Activated CD4-positive, alpha-beta T cell treated with anti-CD3 and anti-CD28 coated beads, Interleukin-2, amount 50 U/mL, for 16 hours (primary cell): Measurements from ENCODE around the gene RBP3.
A peak's percentile ranks its signal among the peaks of the same experiment; 100 is the strongest.
"Not testable (repeated sequence)": the region's sequence is repeated elsewhere in the genome, so short reads cannot be mapped to it uniquely, and the experiment has no call there.

Experiments used
- DNase-seq: peaks from one replicate; pipeline ENCODE4 v3.0.0-alpha.2; 2020

Gene RBP3

DNA sequence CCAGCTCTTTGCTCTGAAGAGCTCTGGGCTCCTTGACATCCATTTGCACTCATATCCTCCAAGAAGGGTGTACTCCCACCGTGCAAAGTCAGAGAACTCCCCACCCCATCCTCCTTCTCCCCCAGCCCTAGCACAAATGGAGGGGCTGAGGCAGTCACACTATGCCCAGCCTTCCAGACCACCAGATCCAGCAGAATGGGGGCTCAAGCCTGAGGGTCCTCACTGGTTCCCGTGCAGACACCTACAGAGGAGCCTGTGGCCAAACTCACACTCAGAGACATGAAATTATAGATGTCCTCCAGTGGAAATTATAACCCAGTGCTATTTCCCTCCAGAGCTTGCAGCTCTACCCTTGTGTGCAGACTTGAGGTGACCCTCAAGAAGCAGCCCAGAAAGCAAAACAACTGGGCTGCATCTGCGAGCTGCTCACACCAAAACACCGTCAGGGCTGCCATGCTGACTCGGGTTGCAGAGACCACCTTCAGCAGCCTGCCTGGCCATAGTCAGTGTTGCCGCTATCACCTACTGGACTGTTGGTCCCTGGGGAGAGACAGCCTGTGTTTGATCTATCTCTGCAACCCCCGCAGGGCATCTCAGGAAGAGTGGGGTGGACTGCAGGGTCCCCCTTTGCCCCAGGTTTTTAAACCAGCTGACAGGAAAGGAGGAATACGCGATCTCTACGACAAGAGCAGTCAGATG, 28.5 kb downstream of the RBP3 start:
- DNase-seq, result no peak

DNA sequence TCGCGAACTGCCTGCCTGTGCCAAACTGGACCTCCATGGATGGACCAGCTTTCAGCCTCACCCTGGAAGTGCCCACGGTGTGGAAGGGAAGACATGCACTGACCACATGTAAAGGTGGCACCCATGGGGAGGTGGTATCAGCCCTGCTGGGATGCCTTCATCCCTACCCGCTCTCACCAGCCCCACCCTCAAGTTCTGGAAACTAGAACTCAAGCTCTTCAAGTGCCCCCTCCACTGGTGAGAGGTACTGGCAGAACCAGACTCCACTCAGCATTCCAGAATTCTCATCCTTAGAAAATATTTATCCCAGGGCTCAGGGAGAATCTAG, 30.0 kb downstream of the RBP3 start:
- no peak for DNase-seq

DNA sequence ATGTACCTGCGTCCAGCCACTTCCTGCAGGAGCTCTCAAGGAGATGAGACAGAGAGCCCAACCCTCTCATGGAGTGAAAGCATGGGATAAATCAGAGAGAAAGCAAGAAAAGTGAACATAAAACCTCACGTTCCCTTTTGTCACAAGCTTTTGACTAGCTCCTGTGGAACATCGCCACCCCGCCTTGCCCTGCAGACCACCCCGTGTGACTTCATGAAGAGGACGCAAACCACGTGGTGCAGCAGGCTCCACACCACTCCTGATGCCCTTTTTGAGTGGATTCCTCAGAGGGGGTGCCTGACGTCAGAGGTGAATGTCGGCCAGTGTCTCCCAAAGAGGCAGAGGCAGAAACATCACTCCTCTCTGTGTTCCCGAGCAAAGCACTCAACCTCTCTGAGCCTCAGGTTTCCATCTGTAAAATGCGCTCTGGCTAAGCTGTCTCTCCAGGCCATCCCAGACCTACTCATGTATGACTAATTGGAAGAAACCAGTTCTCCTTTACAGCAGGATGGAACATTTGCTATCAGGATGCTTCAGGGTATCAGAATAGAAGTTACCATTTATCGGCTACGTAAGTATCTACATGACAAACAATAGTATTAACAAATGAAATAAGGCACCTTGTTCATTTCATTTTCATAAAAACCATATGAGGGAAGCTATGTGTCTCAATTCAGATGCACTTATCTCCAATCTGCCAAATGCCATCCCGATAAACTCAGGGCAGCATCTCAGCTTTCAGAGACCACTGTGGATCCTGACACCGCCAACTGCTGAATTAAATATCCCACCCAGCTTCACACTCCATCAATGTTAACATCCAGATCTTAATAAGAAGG, 30.7 kb downstream of the RBP3 start:
- DNase-seq, result no peak

DNA sequence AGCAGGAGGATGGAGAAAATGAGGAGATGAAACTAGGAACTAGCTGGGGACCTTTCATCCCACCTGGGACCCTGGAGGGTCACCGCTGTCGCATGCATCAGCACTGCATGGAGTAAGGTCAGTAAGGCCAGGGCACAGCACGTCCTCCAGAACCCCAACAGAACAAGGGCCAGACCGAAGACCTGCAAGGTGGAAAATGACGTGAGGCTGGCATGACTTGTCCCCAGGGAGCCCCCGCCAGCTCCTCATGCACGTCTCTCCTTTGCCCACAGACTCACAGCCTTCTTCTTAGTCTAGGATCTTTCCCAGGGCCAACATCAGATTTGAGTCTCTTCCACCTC, 31.3 kb downstream of the RBP3 start:
- DNase-seq, result no peak

DNA sequence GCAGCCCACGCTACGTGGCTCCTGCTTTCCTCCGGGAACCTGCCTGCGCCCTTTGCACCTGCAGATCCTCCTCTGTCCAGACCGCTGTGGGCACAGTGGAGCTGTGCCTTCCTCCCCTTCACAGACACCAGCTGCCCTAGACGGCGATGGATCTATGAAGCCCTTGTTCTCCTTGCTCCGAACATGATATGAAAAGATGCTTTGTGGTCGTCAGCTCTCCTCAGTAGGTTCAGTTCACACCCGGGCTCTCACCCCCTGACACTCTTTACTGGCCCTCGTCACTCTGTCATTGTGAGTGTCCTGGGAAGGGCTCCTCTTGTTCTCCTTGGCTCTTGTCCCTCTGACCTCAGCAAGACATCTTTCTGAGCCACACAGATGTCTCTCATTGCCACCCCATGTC, 31.7 kb downstream of the RBP3 start:
- DNase-seq, result no peak

DNA sequence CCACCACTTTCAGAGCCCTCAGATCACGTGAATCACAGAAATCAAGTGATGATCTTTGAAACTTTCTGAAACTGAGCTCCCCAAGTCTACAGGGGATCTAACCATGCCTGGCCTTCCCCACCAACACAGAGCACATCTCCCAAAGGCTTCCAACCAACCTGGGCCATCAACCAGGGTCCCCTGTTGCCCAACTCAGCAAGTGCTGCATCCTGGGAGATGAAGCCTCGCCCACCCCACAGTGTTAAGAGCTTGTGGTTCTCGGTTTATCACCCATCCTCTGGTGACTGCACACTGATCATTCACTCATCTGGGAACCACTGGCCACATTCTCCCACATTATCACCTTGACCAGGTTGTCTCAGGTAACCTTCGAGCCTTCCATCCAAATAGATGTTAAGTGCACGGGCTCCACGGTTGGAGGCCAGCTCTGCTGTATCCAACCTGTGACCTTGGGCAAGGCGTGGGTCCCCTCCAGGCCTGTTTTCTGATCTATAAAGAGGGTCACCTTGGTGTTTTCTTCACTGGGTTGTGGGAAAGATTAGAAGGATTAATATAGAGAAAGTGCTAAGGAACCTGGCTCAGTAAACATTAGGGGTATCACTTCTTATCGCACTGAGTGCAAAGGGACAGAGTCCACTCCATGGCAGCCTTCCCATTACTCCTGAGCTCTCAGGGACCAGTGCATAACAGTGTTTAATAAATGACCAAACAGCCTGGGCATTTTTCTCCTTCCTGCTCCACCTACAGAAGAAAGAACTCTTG, 32.4 kb downstream of the RBP3 start:
- no peak for DNase-seq

DNA sequence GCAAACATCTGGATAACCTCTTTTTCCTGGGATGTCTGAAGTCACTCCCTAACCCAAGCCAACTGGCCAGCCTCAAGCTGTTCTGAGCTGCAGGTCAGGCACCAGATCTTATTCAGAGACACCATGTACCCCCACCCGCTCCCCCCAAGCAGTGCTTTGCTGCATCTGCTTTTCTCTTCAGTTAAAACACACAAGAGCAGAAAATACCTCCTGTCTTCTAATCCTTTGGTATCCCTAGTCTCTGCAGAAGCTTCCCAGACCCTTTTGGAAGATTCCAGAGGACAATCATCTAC, 32.9 kb downstream of the RBP3 start:
- DNase-seq, result no peak

DNA sequence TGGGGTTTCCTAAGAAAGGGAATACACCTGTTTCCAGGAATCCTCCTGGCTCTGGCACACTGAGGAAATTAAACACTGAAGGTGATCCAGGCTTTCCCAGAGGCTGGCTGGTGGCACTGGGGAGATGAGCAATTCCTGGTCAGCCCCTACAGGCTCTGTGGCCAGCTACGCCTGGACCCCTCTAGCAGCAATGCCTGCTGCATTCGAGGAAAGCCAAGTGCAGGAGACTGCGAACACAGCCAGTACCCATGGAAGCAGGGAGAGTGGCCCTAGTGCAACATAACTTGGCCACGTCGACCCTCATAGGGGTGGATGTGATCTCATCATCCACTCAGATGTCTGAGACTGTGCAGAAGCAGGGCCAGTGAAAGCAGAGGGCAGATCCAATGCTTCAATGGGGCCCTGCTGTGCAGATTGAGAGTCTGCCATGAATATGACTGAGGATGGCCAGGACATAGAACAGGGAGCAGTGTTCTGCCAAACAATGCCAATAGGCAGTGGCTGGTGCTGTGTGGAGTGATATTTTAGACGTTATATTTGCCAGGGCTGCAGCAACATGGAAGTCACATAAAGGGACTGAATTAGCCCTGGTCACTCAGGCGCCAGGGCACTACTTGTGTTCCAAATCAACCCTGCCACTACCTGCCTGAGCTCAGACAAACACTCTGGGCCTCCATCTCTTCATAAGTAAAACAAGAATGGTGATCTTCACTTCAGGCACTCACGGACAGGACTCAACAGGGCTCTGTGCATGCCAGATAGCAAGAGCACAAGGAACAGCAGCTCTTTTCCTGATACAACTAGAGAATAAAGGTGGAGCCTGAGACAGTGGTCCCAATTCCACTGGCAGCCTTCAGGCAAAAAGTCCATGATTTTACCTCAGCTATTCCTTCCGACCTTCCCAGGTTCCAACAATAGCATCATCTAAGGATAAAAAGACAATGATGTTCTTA, 33.5 kb downstream of the RBP3 start:
- no peak for DNase-seq

DNA sequence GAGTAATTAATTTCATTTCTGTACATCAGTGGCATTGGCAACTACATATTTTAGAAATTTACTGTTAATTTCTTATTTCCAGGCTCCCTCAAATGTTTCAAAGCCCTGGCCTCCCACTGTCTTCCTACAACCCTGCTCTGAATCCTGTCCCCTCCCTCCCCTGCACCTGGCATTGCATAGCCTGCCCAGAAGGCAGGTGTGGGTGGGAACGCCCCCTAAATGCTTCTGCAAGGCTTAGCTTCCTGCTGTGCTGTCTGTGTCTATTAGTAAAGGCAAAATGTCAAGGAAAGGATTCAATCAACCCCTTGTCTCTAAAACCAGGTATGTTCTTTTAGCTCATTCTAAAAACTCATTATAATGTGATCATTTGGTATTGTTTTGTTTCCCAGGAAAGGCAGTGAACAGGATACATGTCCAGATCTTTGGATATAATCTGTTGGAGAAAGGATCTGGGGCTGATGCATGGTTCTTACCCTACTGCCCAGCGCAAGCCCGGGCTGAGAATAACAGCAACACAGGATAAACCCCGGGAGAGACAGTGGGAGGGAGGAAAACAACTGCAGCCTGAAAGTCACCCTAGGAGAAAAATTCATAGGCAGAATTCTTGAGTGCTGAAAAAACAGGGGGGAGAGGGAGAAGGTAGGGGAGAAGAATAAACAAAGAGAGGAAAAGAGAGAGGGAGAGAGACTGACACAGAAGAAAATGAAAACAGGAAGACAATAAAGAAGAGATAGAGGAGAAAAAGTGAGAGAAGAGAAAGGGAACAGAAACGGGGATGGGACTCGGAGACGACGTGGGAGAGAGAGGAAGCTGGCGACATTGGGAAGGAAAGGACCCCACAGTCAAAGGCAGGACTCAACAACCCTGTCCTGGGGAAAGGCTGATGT, 35.3 kb downstream of the RBP3 start:
- DNase-seq, result no peak

DNA sequence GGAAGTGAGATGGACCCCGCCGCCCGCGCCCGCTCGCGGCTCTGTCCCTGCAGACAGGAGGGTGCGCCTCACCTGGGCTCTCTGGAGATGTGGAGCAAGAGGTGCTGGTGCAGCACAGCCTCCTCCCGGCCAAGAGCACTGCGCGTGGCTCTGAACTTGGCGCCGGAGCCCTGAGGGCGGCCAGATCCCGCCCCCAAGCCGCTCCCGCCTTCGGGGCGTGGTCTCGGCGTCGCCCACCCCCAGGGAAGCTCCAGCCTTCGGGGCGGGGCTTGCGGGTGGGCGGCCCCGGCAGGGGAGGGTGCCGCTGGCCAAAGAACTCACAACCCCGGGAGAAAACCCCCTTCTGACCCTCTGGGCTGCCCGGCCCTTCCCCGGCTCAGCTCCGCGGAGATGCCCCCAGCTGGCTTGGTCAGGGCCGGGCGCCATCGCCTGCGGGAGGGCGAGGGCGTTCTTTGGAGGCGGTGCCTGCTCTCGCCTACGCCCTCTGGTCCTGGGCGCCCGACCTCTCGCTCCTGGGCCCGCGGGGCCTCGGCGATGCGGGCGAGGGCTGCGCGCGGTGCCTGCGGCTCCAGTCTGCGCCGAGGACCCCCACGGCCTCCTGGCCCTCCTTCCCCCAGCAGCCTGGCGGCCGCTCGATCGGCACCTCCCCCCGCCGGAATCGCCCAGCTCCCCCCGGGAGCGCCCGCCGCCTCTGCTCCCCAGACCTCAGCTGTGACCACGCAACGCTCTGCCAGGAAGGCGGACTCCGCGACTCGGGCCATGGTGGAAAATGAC, 36.2 kb downstream of the RBP3 start, which contains the start of gene ZNF488:
Gene ZNF488 (minus strand): TSS at position 146 of the 774 bp plus-strand sequence. CDS start 15,464 bp downstream, outside the sequence.
- DNase-seq, result peak; percentile 68

DNA sequence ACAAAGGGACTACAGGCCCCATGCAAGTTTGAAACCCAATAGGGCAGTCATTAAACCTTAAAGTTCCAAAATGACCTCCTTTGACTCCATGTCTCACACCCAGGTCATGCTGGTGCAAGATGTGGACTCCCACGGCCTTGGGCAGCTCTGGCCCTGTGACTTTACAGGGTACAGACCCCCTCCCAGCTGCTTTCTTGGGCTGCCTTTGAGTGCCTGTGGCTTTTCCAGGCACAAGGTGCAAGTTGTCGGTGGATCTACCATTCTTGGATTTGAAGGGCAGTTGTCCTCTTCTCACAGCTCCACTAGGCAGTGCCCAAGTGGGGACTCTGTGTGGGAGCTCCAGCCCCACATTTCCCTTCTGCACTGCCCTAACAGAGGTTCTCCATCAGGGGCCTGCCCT, 37.9 kb downstream of the RBP3 start:
- DNase-seq, result not testable (repeated sequence)

DNA sequence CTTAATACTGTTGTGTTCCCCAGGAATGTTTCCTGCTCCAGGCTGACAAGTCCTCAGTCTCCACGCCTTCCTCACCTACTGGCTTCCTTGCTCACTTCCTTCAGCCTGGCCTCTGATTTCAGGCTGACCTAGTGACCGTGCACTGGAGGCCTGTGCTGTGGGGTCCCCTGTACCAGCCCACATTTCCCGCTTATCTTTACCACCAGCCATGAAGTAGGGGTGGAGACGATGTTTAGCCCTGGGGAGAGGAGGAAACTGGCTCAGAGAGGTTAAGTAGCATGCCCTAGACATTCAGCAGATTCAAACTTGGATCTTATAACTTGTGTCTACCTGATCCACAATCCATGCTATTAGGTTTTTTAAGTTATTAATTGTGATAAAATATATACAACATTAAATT, 40.7 kb downstream of the RBP3 start:
- no peak for DNase-seq

DNA sequence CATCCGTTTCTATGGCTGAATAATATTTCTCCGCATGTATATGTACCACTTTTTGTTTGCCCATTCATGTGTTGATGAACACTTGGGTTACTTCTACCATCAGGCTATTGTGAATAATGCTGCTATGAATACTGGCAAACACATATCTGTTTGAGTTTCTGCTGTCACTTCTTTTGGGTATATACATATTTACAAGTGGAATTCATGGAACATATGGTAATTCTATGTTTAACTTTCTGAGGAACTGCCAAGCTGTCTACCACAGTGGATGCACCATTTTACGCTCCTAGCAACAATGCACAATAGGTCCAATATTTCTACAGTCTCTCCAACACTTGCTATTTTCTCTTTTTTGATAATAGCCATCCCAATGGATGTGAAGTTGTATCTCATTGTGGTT, 41.5 kb downstream of the RBP3 start:
- no peak for DNase-seq

DNA sequence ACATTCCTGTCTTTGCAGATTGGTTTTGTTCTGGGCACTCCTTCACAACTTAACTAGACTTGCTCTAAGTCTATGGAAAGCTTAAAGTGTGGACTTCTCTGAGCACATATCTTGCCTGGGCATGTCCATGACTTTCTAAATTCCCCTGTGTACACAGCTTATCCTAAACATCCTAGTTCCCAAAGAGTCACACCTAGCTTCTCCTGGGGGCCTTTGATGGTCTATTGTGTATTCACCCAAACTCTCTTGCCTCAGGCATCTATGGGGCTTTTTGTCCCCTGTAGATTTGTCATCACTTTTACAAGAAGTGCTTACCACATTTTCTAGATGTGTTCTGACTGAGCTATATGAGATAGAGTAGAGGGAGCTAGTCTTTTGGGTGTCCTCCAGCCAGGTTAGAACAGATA, 48.2 kb downstream of the RBP3 start:
- DNase-seq, result no peak

DNA sequence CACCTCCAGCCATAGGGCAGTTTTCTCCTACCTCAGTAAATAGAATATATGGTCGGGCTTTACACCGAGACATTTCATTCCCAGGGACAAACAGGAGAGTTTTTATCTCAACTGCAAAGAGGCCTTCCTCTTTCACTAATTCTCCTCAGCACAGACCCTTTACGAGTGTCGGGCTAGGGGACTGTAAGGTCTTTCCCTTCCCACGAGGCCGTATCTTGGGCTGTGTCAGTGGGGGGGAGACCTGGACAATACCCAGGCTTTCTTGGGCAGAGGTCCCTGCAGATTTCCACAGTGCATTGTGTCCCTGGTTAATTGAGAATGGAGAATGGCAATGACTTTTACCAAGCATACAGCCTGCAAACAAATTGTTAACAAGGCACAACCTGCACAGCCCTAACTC, 49.1 kb downstream of the RBP3 start:
- no peak for DNase-seq

DNA sequence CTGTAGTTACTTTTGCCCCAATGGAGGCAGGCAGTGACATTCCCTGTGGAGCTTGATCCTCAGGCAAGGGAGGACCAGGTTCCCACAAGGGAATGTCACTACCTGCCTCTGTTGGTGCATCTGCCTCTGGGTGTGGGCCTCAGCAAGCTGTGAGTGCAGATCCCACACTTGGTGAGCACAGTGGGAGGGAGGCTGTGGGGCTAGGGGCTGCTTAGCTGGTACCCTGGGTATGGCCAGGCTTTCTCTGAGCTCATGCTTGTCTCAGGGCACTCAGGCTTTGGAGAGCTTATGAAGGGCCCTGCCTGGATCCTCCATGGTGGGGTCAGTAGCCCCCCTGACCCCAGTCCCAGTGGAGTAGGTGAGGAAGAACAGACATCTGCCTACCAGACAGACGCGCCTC, 52.1 kb downstream of the RBP3 start:
- no peak for DNase-seq

DNA sequence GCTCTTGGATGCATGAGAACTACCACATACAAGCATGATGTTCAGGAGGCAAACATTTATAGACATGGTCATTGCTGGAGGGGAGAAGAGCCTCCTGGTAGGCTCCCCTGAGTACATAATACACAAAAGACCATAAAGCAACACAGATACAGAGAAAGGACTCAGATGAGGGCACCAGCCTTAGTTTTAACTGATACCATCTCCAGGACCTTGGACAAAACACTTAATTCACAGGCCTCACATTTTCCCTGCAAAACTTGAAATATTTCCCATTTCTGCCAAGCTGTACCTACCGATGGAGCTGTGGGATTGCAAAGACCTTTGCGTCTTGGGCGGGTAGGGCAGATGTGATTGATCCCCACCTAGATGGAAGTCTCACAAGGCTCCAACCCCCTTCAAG, 52.6 kb downstream of the RBP3 start:
- DNase-seq, result no peak

DNA sequence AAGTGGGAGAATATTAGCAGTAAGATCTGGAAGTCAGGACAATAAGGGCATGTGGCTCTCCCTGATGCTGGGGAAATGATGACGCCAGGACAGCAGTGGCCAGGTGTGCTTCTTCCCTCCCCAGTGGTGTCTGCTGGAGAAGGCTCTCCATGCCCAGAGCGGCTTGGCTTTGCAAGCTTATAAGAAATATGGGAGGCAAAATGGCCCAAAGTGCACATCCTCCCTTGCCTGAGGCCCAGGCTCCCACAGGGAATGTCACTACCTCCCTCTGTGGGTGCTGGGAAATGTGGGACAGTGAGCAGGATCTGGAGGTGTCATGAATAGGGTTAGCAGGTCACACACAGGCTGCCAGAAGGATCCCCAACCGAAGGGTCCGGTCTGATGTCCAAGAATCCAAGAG, 53.0 kb downstream of the RBP3 start:
- no peak for DNase-seq

DNA sequence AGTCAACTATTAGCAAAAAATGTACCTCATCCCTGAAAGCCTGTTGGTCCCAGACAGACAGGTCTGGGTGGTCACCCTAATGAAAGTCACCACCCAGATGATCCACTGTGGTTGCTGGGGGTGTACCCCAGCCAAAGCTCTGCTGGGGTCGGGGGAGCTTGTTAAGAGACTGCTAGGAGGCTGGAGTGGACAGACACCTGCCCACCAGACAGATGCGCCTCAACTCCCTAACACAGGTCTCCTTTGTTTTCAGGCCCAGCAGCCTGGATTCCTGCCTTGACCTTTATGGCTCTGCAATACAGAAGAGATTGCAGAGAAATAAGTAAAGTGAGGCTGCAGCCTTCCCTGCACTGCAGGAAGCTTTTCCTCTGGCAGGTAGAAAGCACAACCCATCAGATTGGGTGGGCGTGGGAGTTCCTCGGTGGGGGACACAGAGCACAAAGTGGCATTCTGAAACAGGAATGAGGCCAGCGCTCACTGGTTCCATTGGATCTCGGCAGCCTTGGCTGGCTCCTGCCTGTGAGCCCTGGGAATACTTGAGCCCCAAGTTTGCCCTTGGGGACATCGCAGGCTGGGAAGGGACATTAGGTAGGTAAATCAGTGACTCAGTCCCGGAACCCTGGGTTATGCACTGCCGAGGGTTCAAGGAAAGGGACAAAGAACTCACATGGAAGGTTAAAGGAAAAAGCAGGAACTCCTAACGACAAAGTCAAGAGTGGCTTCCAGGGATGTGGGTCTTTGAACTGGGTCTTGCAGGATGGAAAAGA, 53.9 kb downstream of the RBP3 start:
- no peak for DNase-seq

DNA sequence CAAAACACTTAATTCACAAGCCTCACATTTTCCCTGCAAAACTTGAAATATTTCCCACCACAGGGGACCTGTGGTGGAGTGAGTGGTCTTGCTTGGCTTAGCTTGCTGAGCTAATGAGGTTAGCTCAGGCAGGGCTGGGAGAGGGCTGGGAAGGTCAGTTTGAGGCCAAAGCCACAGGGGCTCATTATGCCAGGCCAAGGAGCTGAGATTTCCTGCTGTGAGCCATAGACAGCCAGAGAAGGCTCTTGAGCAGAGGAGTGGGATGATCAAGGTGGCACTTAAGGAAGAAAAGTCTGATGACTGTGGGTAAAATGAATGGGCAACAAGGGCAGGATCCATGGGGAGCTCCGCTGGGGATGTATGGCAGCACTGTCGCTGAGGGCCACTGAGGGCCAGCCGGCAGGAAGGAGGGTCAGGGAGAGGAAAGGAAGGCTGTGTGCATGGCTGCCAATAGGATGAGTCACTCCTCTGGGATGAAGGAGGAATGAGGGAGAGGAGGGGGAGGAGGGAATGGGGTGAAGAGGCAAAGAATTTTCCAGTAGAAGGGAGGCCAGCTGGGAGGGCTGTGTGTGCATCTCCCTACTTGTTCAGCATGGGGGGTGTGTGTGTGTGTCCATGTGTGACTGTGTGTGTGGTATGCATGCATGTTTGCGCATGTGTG, 54.6 kb downstream of the RBP3 start:
- DNase-seq, result no peak
